Measurements from ENCODE around the gene UGT1A7.

Gene UGT1A7

GRCh38 chr2:233793465-233794127 is 111.9 kb downstream of the UGT1A7 start:
- Histone ChIP-seq H3K9me3 (ENCODE audit: control insufficient read depth, low read length) (no peaks in the 10 kb centered on the region), H3K27me3 (replicated peaks; ENCODE audit: control insufficient read depth, insufficient read depth, low read length, poor library complexity, severe bottlenecking) (no peaks in the 10 kb centered on the region), H3K4me1 (ENCODE audit: control insufficient read depth, insufficient read depth, low read length, poor library complexity, severe bottlenecking) (no peaks in the 10 kb centered on the region), H3K27ac (ENCODE audit: insufficient read depth, low read length, poor library complexity, severe bottlenecking) (no peak overlapping the region), H3K36me3 (ENCODE audit: control insufficient read depth, insufficient read depth, low read length) (no peaks in the 10 kb centered on the region), H3K4me3 (ENCODE audit: insufficient read depth, low read depth, low read length, poor library complexity, severe bottlenecking) (no peak overlapping the region)
- no peak for DNase-seq

DNA sequence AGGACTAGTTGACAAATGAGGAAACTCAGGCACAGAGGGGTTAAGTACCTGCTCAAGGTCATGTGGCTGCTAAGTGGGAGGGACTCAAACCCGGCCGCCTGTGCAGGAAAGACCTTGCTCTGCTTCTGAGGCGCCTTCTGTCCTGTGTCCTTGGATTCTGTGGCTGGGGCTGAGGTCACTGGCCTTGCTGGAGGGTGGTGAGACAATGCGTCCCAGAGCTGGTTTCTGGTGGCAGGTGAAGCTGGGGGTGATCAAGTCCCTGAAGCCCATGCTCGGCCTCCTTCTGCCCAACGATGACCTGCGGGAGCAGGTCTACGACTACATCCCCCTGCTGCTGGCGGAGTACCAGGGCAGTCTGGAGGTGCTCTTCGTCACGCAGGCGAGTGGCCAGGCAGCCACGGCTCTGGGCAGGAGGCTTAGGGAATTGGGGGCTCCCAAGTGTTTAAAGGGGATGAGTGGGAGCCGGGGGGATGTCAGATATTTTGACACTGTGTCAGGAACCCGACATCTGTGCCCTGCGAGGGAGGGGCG is 112.5 kb downstream of the UGT1A7 start:
- H3K27me3 ChIP-seq (replicated peaks; ENCODE audit: control insufficient read depth, insufficient read depth, low read length, poor library complexity, severe bottlenecking) = no peaks in the 10 kb centered on the region
- no peak for DNase-seq
- no peaks in the 10 kb centered on the region for H3K4me1 ChIP-seq (ENCODE audit: control insufficient read depth, insufficient read depth, low read length, poor library complexity, severe bottlenecking)
- no peak overlapping the region for H3K4me3 ChIP-seq (ENCODE audit: insufficient read depth, low read depth, low read length, poor library complexity, severe bottlenecking)
- H3K36me3 ChIP-seq (ENCODE audit: control insufficient read depth, insufficient read depth, low read length) = no peaks in the 10 kb centered on the region
- H3K9me3 ChIP-seq (ENCODE audit: control insufficient read depth, low read length) = no peaks in the 10 kb centered on the region
- H3K27ac ChIP-seq (ENCODE audit: insufficient read depth, low read length, poor library complexity, severe bottlenecking) = no peak overlapping the region

DNA sequence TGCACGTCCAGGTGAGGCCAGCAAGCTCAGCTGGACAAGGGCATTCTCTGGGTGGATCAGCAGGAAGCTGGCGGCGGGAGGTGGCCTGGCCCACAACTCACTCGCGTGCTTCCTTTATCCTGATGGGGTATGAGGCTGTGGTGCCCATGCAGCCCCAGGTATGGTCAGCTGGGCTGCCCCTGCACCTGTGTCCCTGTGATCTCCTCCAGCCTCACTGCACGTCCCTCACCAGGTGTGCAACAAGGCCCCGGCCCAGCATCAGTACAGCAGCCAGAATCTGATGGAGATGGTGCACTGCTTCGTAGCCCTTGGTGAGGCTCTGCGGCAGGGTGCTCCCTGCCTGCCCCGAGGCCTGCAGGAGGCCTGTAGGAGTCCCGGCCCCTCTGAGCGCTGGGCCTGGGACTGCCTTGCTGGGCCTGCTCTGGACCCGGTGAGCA is 114.1 kb downstream of the UGT1A7 start:
- no peak overlapping the region for H3K4me3 ChIP-seq (ENCODE audit: insufficient read depth, low read depth, low read length, poor library complexity, severe bottlenecking)
- H3K9me3 ChIP-seq (ENCODE audit: control insufficient read depth, low read length) = no peaks in the 10 kb centered on the region
- H3K36me3 ChIP-seq (ENCODE audit: control insufficient read depth, insufficient read depth, low read length) = no peaks in the 10 kb centered on the region
- no peaks in the 10 kb centered on the region for H3K27me3 ChIP-seq (replicated peaks; ENCODE audit: control insufficient read depth, insufficient read depth, low read length, poor library complexity, severe bottlenecking)
- no peaks in the 10 kb centered on the region for H3K4me1 ChIP-seq (ENCODE audit: control insufficient read depth, insufficient read depth, low read length, poor library complexity, severe bottlenecking)
- H3K27ac ChIP-seq (ENCODE audit: insufficient read depth, low read length, poor library complexity, severe bottlenecking) = no peak overlapping the region
- no peak for DNase-seq

- no peaks in the 10 kb centered on the region for H3K36me3 ChIP-seq (ENCODE audit: control insufficient read depth, insufficient read depth, low read length)
- no peaks in the 10 kb centered on the region for H3K4me1 ChIP-seq (ENCODE audit: control insufficient read depth, insufficient read depth, low read length, poor library complexity, severe bottlenecking)
- H3K27me3 ChIP-seq (replicated peaks; ENCODE audit: control insufficient read depth, insufficient read depth, low read length, poor library complexity, severe bottlenecking) = no peaks in the 10 kb centered on the region
- H3K27ac ChIP-seq (ENCODE audit: insufficient read depth, low read length, poor library complexity, severe bottlenecking) = no peak overlapping the region
- no peaks in the 10 kb centered on the region for H3K9me3 ChIP-seq (ENCODE audit: control insufficient read depth, low read length)
- H3K4me3 ChIP-seq (ENCODE audit: insufficient read depth, low read depth, low read length, poor library complexity, severe bottlenecking) = no peak overlapping the region
- DNase-seq = no peak
These were observed 114.6 kb downstream of the UGT1A7 start for GRCh38 chr2:233796254-233796653.

- no peak overlapping the region for H3K4me3 ChIP-seq (ENCODE audit: insufficient read depth, low read depth, low read length, poor library complexity, severe bottlenecking)
- DNase-seq = no peak
- no peaks in the 10 kb centered on the region for H3K36me3 ChIP-seq (ENCODE audit: control insufficient read depth, insufficient read depth, low read length)
These were observed 116.8 kb downstream of the UGT1A7 start for GRCh38 chr2:233798335-233799086.

GRCh38 chr2:233799087-233799665 is 117.5 kb downstream of the UGT1A7 start:
- H3K4me1 ChIP-seq (ENCODE audit: control insufficient read depth, insufficient read depth, low read length, poor library complexity, severe bottlenecking) = no peaks in the 10 kb centered on the region
- no peak overlapping the region for H3K27ac ChIP-seq (ENCODE audit: insufficient read depth, low read length, poor library complexity, severe bottlenecking)
- H3K4me3 ChIP-seq (ENCODE audit: insufficient read depth, low read depth, low read length, poor library complexity, severe bottlenecking) = no peak overlapping the region
- H3K9me3 ChIP-seq (ENCODE audit: control insufficient read depth, low read length) = no peaks in the 10 kb centered on the region
- no peaks in the 10 kb centered on the region for H3K36me3 ChIP-seq (ENCODE audit: control insufficient read depth, insufficient read depth, low read length)
- H3K27me3 ChIP-seq (replicated peaks; ENCODE audit: control insufficient read depth, insufficient read depth, low read length, poor library complexity, severe bottlenecking) = no peaks in the 10 kb centered on the region
- no peak for DNase-seq

More at GRCh38 chr2:233798335-233799086, 116.8 kb downstream of the UGT1A7 start:
- Histone ChIP-seq H3K27me3 (replicated peaks; ENCODE audit: control insufficient read depth, insufficient read depth, low read length, poor library complexity, severe bottlenecking) (no peaks in the 10 kb centered on the region), H3K9me3 (ENCODE audit: control insufficient read depth, low read length) (no peaks in the 10 kb centered on the region), H3K27ac (ENCODE audit: insufficient read depth, low read length, poor library complexity, severe bottlenecking) (no peak overlapping the region), H3K4me1 (ENCODE audit: control insufficient read depth, insufficient read depth, low read length, poor library complexity, severe bottlenecking) (no peaks in the 10 kb centered on the region)

DNA sequence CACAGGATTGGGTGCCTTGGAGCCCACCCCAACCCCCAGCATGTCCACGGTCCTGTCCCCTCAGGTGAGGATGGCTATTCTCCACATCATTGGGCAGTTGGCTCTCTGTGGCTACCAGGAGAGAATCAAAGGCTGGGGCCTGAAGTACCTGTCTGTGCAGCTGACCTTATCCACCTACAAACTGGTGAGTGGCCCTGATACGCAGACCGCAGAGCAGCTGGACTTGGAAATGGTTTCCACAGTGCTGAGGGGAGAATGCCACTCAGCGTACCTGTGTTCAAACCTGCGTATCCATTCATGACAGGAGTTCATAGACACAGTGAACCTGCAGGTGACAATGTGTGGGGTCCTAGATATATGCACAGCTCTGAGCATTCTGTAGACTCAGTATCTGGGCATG is 118.0 kb downstream of the UGT1A7 start:
- Histone ChIP-seq H3K27ac (ENCODE audit: insufficient read depth, low read length, poor library complexity, severe bottlenecking) (no peak overlapping the region), H3K4me3 (ENCODE audit: insufficient read depth, low read depth, low read length, poor library complexity, severe bottlenecking) (no peak overlapping the region), H3K4me1 (ENCODE audit: control insufficient read depth, insufficient read depth, low read length, poor library complexity, severe bottlenecking) (no peaks in the 10 kb centered on the region)

DNA sequence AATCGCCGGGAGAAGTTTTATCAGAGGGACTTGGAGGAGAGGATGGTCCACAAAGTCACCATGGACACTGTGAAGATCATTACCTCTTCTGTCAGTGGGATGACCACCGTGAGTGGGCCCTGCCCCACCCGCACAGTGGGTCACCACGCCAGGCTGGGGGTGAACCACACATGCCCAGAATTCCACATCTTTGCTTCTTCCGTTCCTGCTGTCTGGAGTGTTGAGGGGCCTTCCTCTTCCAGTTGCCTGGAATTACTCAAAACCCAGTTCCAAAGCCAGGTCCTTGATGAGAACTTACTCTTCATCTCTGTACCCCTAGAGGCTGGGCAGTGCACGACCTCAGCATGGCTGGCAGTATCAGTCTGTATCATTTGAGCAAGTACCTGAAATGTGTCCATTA is 118.5 kb downstream of the UGT1A7 start:
- Histone ChIP-seq H3K27ac (ENCODE audit: insufficient read depth, low read length, poor library complexity, severe bottlenecking) (no peak overlapping the region), H3K9me3 (ENCODE audit: control insufficient read depth, low read length) (no peaks in the 10 kb centered on the region), H3K4me3 (ENCODE audit: insufficient read depth, low read depth, low read length, poor library complexity, severe bottlenecking) (no peak overlapping the region), H3K4me1 (ENCODE audit: control insufficient read depth, insufficient read depth, low read length, poor library complexity, severe bottlenecking) (no peaks in the 10 kb centered on the region), H3K36me3 (ENCODE audit: control insufficient read depth, insufficient read depth, low read length) (no peaks in the 10 kb centered on the region), H3K27me3 (replicated peaks; ENCODE audit: control insufficient read depth, insufficient read depth, low read length, poor library complexity, severe bottlenecking) (no peaks in the 10 kb centered on the region)
- no peak for DNase-seq

More for the DNA sequence above, 118.0 kb downstream of the UGT1A7 start:
- no peak for DNase-seq
- no peaks in the 10 kb centered on the region for H3K27me3 ChIP-seq (replicated peaks; ENCODE audit: control insufficient read depth, insufficient read depth, low read length, poor library complexity, severe bottlenecking)
- no peaks in the 10 kb centered on the region for H3K36me3 ChIP-seq (ENCODE audit: control insufficient read depth, insufficient read depth, low read length)
- no peaks in the 10 kb centered on the region for H3K9me3 ChIP-seq (ENCODE audit: control insufficient read depth, low read length)

DNA sequence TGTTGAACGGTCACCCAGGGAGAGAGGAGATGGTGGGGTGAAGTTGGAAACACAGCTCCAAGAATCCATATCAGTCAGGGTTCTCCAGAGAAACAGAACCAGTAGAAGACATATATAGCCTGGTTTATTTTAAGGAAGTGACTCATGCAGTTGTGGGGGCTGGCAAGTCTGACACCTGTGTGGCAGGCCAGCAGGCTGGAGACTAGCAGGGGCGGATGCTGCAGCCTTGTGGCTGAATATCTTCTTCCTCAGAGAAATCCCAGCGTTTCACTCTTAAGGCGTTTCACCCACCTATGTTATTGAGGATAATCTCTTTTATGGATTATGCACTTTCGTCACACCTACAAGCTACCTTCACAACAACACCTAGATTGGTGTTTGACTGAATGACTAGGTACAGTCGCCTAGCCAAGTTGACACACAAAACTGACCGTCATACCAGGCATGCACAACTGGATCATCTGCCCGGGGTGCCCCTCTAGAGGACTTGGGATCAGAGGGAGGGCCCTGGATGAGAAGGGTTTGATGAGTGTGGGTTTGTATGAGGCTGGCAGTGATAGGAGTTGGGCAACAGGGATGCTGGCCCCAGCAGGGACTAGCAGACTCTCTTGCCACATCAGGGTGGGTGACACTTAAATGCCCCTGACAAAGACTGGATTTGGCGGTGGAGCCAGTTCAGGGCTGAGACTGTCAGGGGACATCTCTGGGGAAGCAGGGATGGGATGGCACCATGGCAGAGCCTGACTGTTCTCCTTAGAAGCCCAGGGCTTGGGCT is 119.8 kb downstream of the UGT1A7 start:
- DNase-seq = no peak
- Histone ChIP-seq H3K4me3 (ENCODE audit: insufficient read depth, low read depth, low read length, poor library complexity, severe bottlenecking) (no peak overlapping the region), H3K36me3 (ENCODE audit: control insufficient read depth, insufficient read depth, low read length) (no peaks in the 10 kb centered on the region), H3K27me3 (replicated peaks; ENCODE audit: control insufficient read depth, insufficient read depth, low read length, poor library complexity, severe bottlenecking) (no peaks in the 10 kb centered on the region), H3K9me3 (ENCODE audit: control insufficient read depth, low read length) (no peaks in the 10 kb centered on the region), H3K4me1 (ENCODE audit: control insufficient read depth, insufficient read depth, low read length, poor library complexity, severe bottlenecking) (no peaks in the 10 kb centered on the region), H3K27ac (ENCODE audit: insufficient read depth, low read length, poor library complexity, severe bottlenecking) (no peak overlapping the region)

Measured in effector memory CD4-positive, alpha-beta T cell (primary cell).